GM23248 (cell line): Measurements from ENCODE around the gene MACROD2. TPM values are rescaled to one million over a fixed set of nuclear protein-coding genes. Genes with fewer than 3 reads are reported as not detected.
A peak's percentile ranks its signal among the peaks of the same experiment; 100 is the strongest.

Experiments
- DNase-seq: peaks from one replicate; pipeline ENCODE4 v3.0.0-alpha.2; 2015
- H2AFZ ChIP-seq: fragments of 200-600 bp; sonication (generic); 2 replicates; pipeline ENCODE4 v1.6.1; 2016; ENCODE audit warnings: antibody characterized with exemption
- H3F3A ChIP-seq: fragments of 200-600 bp; sonication (generic); 2 replicates; pipeline ENCODE4 v1.6.1; 2016; ENCODE audit warnings: mild to moderate bottlenecking, antibody characterized with exemption, mixed run types; ENCODE audit not compliant: insufficient read depth
- H3K27ac ChIP-seq: fragments of 200-600 bp; sonication (generic); 2 replicates; pipeline ENCODE4 v1.5.1; 2016; ENCODE audit warnings: mild to moderate bottlenecking
- H3K27me3 ChIP-seq: fragments of 200-600 bp; sonication (generic); replicated peaks from 2 replicates; pipeline ENCODE4 v1.6.1; 2016; ENCODE audit warnings: mild to moderate bottlenecking; ENCODE audit not compliant: insufficient read depth
- H3K36me3 ChIP-seq: fragments of 200-600 bp; sonication (generic); 2 replicates; pipeline ENCODE4 v1.6.1; 2016; ENCODE audit warnings: low read depth, mild to moderate bottlenecking
- H3K4me1 ChIP-seq: fragments of 200-600 bp; sonication (generic); 2 replicates; pipeline ENCODE4 v1.6.1; 2016; ENCODE audit warnings: mild to moderate bottlenecking; ENCODE audit not compliant: insufficient read depth
- H3K4me2 ChIP-seq: fragments of 200-600 bp; sonication (generic); one replicate; pipeline ENCODE4 v1.6.1; 2016; ENCODE audit warnings: mild to moderate bottlenecking; ENCODE audit not compliant: unreplicated experiment
- H3K4me3 ChIP-seq: fragments of 200-600 bp; sonication (generic); 2 replicates; pipeline ENCODE4 v1.5.1; 2016; ENCODE audit warnings: mild to moderate bottlenecking
- H3K79me2 ChIP-seq: fragments of 200-600 bp; sonication (generic); 2 replicates; pipeline ENCODE4 v1.6.1; 2016; ENCODE audit warnings: mild to moderate bottlenecking; ENCODE audit not compliant: insufficient read depth
- H3K9ac ChIP-seq: fragments of 200-600 bp; sonication (generic); 2 replicates; pipeline ENCODE4 v1.6.1; 2016; ENCODE audit warnings: mild to moderate bottlenecking
- H3K9me2 ChIP-seq: fragments of 200-600 bp; sonication (generic); 2 replicates; pipeline ENCODE4 v1.6.1; 2016; ENCODE audit warnings: mixed run types, mild to moderate bottlenecking, moderate library complexity; ENCODE audit not compliant: insufficient read depth
- H3K9me3 ChIP-seq: fragments of 200-600 bp; sonication (generic); one replicate; pipeline ENCODE4 v1.6.1; 2017; ENCODE audit warnings: low read depth
- H4K20me1 ChIP-seq: fragments of 200-600 bp; sonication (generic); 2 replicates; pipeline ENCODE4 v1.6.0; 2016; ENCODE audit not compliant: insufficient read depth
- EZH2 ChIP-seq: fragments of 200-600 bp; sonication (generic); IDR thresholded peaks from 2 replicates; pipeline ENCODE4 v1.6.1; 2018; ENCODE audit warnings: antibody characterized with exemption, mild to moderate bottlenecking; ENCODE audit not compliant: insufficient read depth, poor library complexity, severe bottlenecking
- EZH2phosphoT487 ChIP-seq: fragments of 200-600 bp; sonication (generic); IDR thresholded peaks from 2 replicates; pipeline ENCODE4 v1.6.1; 2018; ENCODE audit warnings: antibody characterized with exemption, moderate library complexity, mild to moderate bottlenecking, low read depth; ENCODE audit not compliant: insufficient read depth
- WGBS, 2 experiments: methylation state at CpG; one replicate each; pipeline ENCODE4 v1.1.6; 2015 to 2017; ENCODE audit warnings: low lambda C conversion rate in 2 of 2, low coverage in 1 of 2; ENCODE audit errors: missing lambda C conversion rate in 2 of 2; 5-methylcytosine and 5-hydroxymethylcytosine counted together
- in situ Hi-C: fragments of 300-500 bp; cut with MboI; formaldehyde crosslinking; loops from 2 replicates; pipeline ENCODE4 v1.15.0; 2020
- polyA plus RNA-seq: library from polyadenylated mRNA; unstranded; fragments of >200 nt; fragmentation: Nextera tagmentation; extraction: Ambion mirVana; gene quantifications from 2 replicates; pipeline ENCODE4 v1.2.1, GENCODE V29; 2016
- total RNA-seq: library from RNA; depleted of rRNA; stranded (reverse); fragments of >200 nt; shearing (Covaris generic); gene quantifications from 2 replicates; pipeline ENCODE4 v1.2.3, GENCODE V29; 2014

The MACROD2 gene
- total and polyA plus RNA-seq, 2 experiments from 2014 or later = 1.1 to 3.1 TPM

DNA sequence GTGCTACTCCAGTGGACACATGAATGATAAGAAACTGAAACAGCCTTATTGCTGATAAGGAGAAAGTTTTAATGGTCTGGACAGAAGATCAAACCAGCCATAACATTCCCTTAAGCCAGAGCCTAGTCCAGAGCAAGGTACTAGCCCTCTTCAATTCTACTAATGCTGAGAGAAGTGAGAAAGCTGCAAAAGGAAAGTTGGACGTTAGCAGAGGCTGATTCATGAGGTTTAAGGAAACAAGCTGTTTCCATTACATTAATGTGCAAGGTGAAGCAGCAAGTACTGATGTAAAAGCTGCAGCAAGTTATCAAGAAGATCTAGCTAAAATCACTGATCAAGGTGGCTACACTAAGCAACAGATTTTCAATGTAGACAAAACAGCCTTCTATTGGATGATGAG is 1943.5 kb downstream of the MACROD2 start:
- WGBS, 2 experiments = 7 to 14% methylated on average over 1 of the region's 1 CpG
- in situ Hi-C loops = loop anchor here (25.0 kb wide), 1 partner anchor 1602 kb away; the partner anchor contains the start of gene FLRT3
- Histone ChIP-seq H3K9me3 (no peaks in the 10 kb centered on the region), H3K4me2 (no peak overlapping the region), H4K20me1 (no peaks in the 10 kb centered on the region), H3K4me1 (no peaks in the 10 kb centered on the region), H3K9ac (no peak overlapping the region), H3K4me3 (no peak overlapping the region), H3K79me2 (no peaks in the 10 kb centered on the region), H3F3A (no peaks in the 10 kb centered on the region), H3K36me3 (no peaks in the 10 kb centered on the region), H2AFZ (no peak overlapping the region), H3K9me2 (no peaks in the 10 kb centered on the region), H3K27me3 (no peaks in the 10 kb centered on the region), H3K27ac (no peak overlapping the region)
- TF ChIP-seq EZH2 = no peak
- TF ChIP-seq EZH2phosphoT487 = no peak
- no peak for DNase-seq

DNA sequence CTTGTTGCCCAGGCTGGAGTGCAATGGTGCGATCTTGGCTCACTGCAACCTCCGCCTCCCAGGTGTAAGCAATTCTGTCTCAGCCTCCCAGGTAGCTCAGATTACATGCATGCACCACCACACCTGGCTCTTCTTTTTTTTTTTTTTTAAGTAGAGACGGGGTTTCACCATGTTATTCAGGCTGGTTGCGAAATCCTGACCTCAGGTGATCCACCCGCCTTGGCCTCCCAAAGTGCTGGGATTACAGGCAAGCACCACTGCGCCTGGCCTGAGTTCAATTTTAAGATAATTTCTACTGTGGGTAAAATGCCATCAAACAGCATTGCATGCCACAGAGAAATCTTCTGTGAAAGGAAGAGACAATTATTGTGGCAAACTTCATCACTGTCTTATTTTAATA is 1944.8 kb downstream of the MACROD2 start:
- no peak overlapping the region for H3K4me2 ChIP-seq
- H3K9me2 ChIP-seq = no peaks in the 10 kb centered on the region
- in situ Hi-C loops = loop anchor here (25.0 kb wide), 1 partner anchor 1603 kb away; the partner anchor contains the start of gene FLRT3
- H3F3A ChIP-seq = no peaks in the 10 kb centered on the region
- 41 to 52% methylated on average over 6 of the region's 6 CpGs for WGBS, 2 experiments
- no peaks in the 10 kb centered on the region for H4K20me1 ChIP-seq
- no peaks in the 10 kb centered on the region for H3K9me3 ChIP-seq
- H3K4me1 ChIP-seq = no peaks in the 10 kb centered on the region
- no peak for DNase-seq
- H3K4me3 ChIP-seq = no peak overlapping the region
- TF ChIP-seq EZH2phosphoT487 (no peak), EZH2 (no peak)
- no peak overlapping the region for H3K9ac ChIP-seq
- no peak overlapping the region for H2AFZ ChIP-seq
- H3K27ac ChIP-seq = no peak overlapping the region
- no peaks in the 10 kb centered on the region for H3K27me3 ChIP-seq
- H3K79me2 ChIP-seq = no peaks in the 10 kb centered on the region
- H3K36me3 ChIP-seq = no peaks in the 10 kb centered on the region

DNA sequence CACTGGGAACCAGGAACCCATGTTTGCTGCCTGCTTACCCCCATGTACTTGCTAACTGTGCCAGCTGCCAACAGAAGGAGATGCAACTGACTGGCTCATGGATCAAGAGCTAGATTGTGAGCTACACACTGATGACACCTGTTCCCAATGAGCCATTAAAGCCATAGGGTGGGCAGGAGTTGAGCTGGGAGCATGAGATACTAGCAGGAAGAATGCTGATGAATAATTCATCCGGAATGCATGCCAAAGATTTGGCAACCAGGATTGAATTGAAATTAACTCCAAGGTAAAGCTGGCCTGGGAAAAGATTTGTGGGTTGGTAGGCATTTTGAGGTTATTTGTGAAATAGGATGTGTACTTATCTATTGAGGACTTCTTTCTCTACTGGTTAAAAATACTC is 1946.8 kb downstream of the MACROD2 start:
- H3K36me3 ChIP-seq = no peaks in the 10 kb centered on the region
- no peak overlapping the region for H3K9ac ChIP-seq
- WGBS, 2 experiments = 13 to 14% methylated on average over 1 of the region's 1 CpG
- no peaks in the 10 kb centered on the region for H3K79me2 ChIP-seq
- no peak overlapping the region for H3K27ac ChIP-seq
- in situ Hi-C loops = loop anchor here (25.0 kb wide), 1 partner anchor 1605 kb away; the partner anchor contains the start of gene FLRT3
- no peaks in the 10 kb centered on the region for H4K20me1 ChIP-seq
- no peaks in the 10 kb centered on the region for H3K9me2 ChIP-seq
- H3K4me1 ChIP-seq = no peaks in the 10 kb centered on the region
- TF ChIP-seq EZH2phosphoT487 = no peak
- no peak for TF ChIP-seq EZH2
- DNase-seq = peak; percentile 1
- no peaks in the 10 kb centered on the region for H3F3A ChIP-seq
- H3K27me3 ChIP-seq = no peaks in the 10 kb centered on the region
- H3K4me2 ChIP-seq = no peak overlapping the region
- H3K4me3 ChIP-seq = no peak overlapping the region
- H3K9me3 ChIP-seq = no peaks in the 10 kb centered on the region
- no peak overlapping the region for H2AFZ ChIP-seq

DNA sequence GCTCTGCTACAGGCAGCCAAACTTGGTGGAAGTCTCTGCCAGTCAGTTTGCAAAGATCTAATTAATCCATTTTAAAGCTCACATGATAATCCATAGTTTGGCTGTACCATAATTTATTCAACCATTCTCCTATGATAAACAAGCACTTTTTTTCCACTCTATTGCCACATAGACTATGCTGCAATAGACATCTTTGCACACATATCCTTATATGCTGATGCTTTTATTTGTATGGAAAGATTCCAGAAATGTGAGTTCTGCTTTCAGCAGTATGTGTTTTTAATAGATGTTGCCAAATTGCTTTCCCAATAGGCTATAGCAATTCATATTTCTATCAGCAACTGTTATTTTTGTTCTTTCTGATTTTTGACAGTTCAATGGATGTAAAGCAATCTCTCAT is 1950.0 kb downstream of the MACROD2 start:
- no peaks in the 10 kb centered on the region for H3K79me2 ChIP-seq

DNA sequence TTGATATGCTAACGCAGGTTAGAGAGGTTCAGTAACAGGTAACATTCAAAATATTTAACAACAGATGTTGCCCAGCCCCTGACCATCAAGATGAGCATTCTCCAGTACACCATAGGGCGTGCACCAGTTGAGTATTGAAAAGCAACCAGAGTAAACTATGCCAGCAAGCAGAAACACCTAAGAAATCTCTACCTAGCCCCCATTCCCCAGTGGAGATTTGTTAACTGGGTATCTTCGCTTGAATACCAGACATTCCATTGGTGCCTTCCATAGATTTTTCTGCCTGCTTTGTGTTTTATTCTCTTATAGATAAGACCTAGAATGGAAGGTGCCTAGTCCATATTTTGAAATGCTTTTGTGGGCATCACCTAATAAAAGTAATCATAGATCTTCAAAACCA is 1954.1 kb downstream of the MACROD2 start:
- no peaks in the 10 kb centered on the region for H3F3A ChIP-seq
- WGBS, 2 experiments = 34 to 54% methylated on average over 3 of the region's 3 CpGs
- TF ChIP-seq EZH2phosphoT487 (no peak), EZH2 (no peak)
- H3K4me1 ChIP-seq = no peaks in the 10 kb centered on the region
- H3K4me2 ChIP-seq = no peak overlapping the region
- no peak overlapping the region for H3K27ac ChIP-seq
- no peaks in the 10 kb centered on the region for H3K36me3 ChIP-seq
- DNase-seq = no peak
- no peaks in the 10 kb centered on the region for H3K9me2 ChIP-seq
- H3K4me3 ChIP-seq = no peak overlapping the region
- H3K27me3 ChIP-seq = no peaks in the 10 kb centered on the region
- H3K79me2 ChIP-seq = no peaks in the 10 kb centered on the region
- no peaks in the 10 kb centered on the region for H4K20me1 ChIP-seq
- in situ Hi-C loops = loop anchor here (25.0 kb wide), 1 partner anchor 1612 kb away; the partner anchor contains the start of gene FLRT3
- H2AFZ ChIP-seq = no peak overlapping the region
- no peak overlapping the region for H3K9ac ChIP-seq
- no peaks in the 10 kb centered on the region for H3K9me3 ChIP-seq

More for the DNA sequence above, 1950.0 kb downstream of the MACROD2 start:
- no peak for TF ChIP-seq EZH2phosphoT487
- no peak for TF ChIP-seq EZH2
- H3K36me3 ChIP-seq = no peaks in the 10 kb centered on the region
- no peaks in the 10 kb centered on the region for H3K9me2 ChIP-seq
- H4K20me1 ChIP-seq = no peaks in the 10 kb centered on the region
- no peak overlapping the region for H3K4me2 ChIP-seq
- no peaks in the 10 kb centered on the region for H3K27me3 ChIP-seq
- H3K9me3 ChIP-seq = no peaks in the 10 kb centered on the region
- H3F3A ChIP-seq = no peaks in the 10 kb centered on the region
- no peak overlapping the region for H3K4me3 ChIP-seq
- in situ Hi-C loops = loop anchor here (25.0 kb wide), 1 partner anchor 1608 kb away; the partner anchor contains the start of gene FLRT3
- no peak for DNase-seq
- no peaks in the 10 kb centered on the region for H3K4me1 ChIP-seq
- H3K27ac ChIP-seq = no peak overlapping the region
- no peak overlapping the region for H2AFZ ChIP-seq
- H3K9ac ChIP-seq = no peak overlapping the region
